Measurements from ENCODE around the gene COLEC11.

COLEC11 gene

GRCh38 chr2:3652896-3653625 is 58.1 kb downstream of the COLEC11 start:
- Histone ChIP-seq H3K27ac (no peak overlapping the region), H3K27me3 (peaks cover 64% of the 10 kb centered on the region), H3K4me1 (ENCODE audit: control insufficient read depth in 1 of 2, insufficient read depth in 1 of 2, low read depth in 1 of 2, low read length in 1 of 2) (no peaks in the 10 kb centered on the region), H3K9me3 (no peaks in the 10 kb centered on the region), H3K36me3 (no peaks in the 10 kb centered on the region), H3K4me3 (ENCODE audit: low read depth in 1 of 2, low read length in 1 of 2) (no peak overlapping the region)
- no peak for TF ChIP-seq CTCF (IDR thresholded peaks at IDR 0.05)

DNA sequence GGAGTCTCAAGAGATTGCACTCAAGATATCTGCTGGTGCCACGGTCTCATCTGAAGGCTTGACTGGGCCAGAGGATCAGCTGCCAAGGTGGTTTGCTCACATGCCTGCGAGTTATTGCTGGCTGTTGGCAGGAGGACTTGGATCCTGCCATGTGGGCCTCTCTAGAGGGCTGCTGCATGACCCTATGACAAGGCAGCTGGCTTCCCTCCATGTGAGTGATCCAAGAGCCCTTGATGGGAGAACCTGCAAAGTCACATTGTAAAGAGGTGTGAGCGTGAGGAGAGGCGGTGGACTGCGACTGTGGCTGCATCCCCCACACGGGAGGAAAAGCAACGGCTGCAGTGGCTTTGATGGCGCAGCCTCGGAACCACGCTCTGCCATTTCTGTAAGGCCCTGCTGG is 59.1 kb downstream of the COLEC11 start:
- H3K4me1 ChIP-seq (ENCODE audit: control insufficient read depth in 1 of 2, insufficient read depth in 1 of 2, low read depth in 1 of 2, low read length in 1 of 2): no peaks in the 10 kb centered on the region
- H3K4me3 ChIP-seq (ENCODE audit: low read depth in 1 of 2, low read length in 1 of 2): no peak overlapping the region
- peaks cover 64% of the 10 kb centered on the region for H3K27me3 ChIP-seq
- no peak overlapping the region for H3K27ac ChIP-seq
- no peak for TF ChIP-seq CTCF (IDR thresholded peaks at IDR 0.05)
- H3K9me3 ChIP-seq: no peaks in the 10 kb centered on the region
- no peaks in the 10 kb centered on the region for H3K36me3 ChIP-seq

DNA sequence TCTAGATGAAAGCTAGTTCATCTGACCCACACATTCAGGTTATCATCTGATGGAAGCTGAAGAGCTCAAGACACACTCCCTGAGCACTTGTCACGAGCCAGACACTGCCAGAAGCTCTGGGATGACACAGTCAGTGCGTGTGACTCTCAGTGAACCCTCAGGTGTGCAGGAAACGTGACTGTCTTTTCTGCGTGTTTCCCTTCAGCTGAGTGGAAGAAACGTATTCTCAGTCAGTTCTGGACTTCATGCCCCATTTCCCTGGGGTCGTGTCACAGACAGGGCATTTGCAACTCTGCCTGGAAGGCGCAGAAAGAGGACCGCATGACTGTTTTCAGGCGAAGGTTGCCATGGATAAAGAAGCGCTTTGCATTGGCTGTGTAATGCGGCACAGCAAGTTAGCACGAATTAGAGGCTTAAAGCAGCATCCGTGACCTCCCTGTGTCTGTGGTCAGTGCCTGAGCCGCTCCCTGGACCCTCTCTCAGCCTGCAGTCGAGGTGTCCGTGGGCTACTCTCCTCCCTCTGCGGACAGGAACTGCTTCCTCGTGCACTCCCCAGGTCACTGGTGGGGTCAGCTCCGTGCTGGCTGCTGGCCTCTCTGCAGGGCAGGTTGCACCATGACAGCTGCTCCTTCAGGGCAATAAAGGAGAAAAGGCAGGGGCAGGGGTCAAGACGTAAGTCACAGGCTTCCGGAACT is 59.8 kb downstream of the COLEC11 start:
- H3K4me1 ChIP-seq (ENCODE audit: control insufficient read depth in 1 of 2, insufficient read depth in 1 of 2, low read depth in 1 of 2, low read length in 1 of 2): no peaks in the 10 kb centered on the region

GRCh38 chr2:3655871-3656761 is 61.2 kb downstream of the COLEC11 start:
- H3K27ac ChIP-seq: no peak overlapping the region
- no peaks in the 10 kb centered on the region for H3K36me3 ChIP-seq
- TF ChIP-seq CTCF (IDR thresholded peaks at IDR 0.05): no peak
- no peak overlapping the region for H3K4me3 ChIP-seq (ENCODE audit: low read depth in 1 of 2, low read length in 1 of 2)
- H3K4me1 ChIP-seq (ENCODE audit: control insufficient read depth in 1 of 2, insufficient read depth in 1 of 2, low read depth in 1 of 2, low read length in 1 of 2): no peaks in the 10 kb centered on the region
- peaks cover 47% of the 10 kb centered on the region for H3K27me3 ChIP-seq
- H3K9me3 ChIP-seq: no peaks in the 10 kb centered on the region

More for the DNA sequence above, 59.8 kb downstream of the COLEC11 start:
- Histone ChIP-seq H3K36me3 (no peaks in the 10 kb centered on the region), H3K27ac (no peak overlapping the region), H3K9me3 (no peaks in the 10 kb centered on the region), H3K27me3 (peaks cover 61% of the 10 kb centered on the region), H3K4me3 (ENCODE audit: low read depth in 1 of 2, low read length in 1 of 2) (no peak overlapping the region)
- no peak for TF ChIP-seq CTCF (IDR thresholded peaks at IDR 0.05)
